ENCODE measurements around the gene PSIP1.

GRCh38 chr9:15512889-15513288, 2.1 kb upstream of the PSIP1 start:
- no peak for TF ChIP-seq ZBTB7A (IDR thresholded peaks at IDR 0.05; ENCODE audit: low read depth)
- no peak for TF ChIP-seq MAX (IDR thresholded peaks at IDR 0.05)
- TF ChIP-seq EP300 (IDR thresholded peaks at IDR 0.05; ENCODE audit: borderline replicate concordance) = no peak
- TF ChIP-seq TEAD4 (IDR thresholded peaks at IDR 0.05) = no peak
- no peak for TF ChIP-seq TAF1 (IDR thresholded peaks at IDR 0.05; ENCODE audit: low read depth)
- no peak for TF ChIP-seq EGR1 (IDR thresholded peaks at IDR 0.05)
- no peak for TF ChIP-seq REST (IDR thresholded peaks at IDR 0.05; ENCODE audit: low read depth)
- TF ChIP-seq RAD21 (IDR thresholded peaks at IDR 0.05; ENCODE audit: low read depth) = no peak
- TF ChIP-seq CEBPB (IDR thresholded peaks at IDR 0.05) = no peak
- TF ChIP-seq TCF12 (IDR thresholded peaks at IDR 0.05; ENCODE audit: low read depth) = no peak
- no peak for TF ChIP-seq YY1 (IDR thresholded peaks at IDR 0.05; ENCODE audit: low read depth)
